GM19438 (cell line): ENCODE results near the gene CYP11A1.

Experiments used
- ATAC-seq: cut with Tn5 transposase; IDR thresholded peaks from one replicate; pipeline ENCODE4 v1.9.1; 2021; ENCODE audit warnings: low read depth; ENCODE audit not compliant: unreplicated experiment

CYP11A1 gene

GRCh38 chr15:74367296-74367854 lies at the start of gene CYP11A1:
CYP11A1 (minus strand) TSS chr15:74367646; CDS start chr15:74367585, 61 bp downstream.
- no peak for ATAC-seq

- ATAC-seq = no peak
Measured at GRCh38 chr15:74417225-74417624, 49.8 kb upstream of the CYP11A1 start.

GRCh38 chr15:74415966-74416916 lies 48.8 kb upstream of the CYP11A1 start:
- no peak for ATAC-seq

GRCh38 chr15:74414603-74415338 lies 47.3 kb upstream of the CYP11A1 start:
- no peak for ATAC-seq

- no peak for ATAC-seq
Measured at GRCh38 chr15:74414081-74414580, 46.7 kb upstream of the CYP11A1 start.

- no peak for ATAC-seq
Measured at GRCh38 chr15:74413350-74414080, 46.1 kb upstream of the CYP11A1 start.

- ATAC-seq = no peak
Measured at GRCh38 chr15:74412159-74412558, 44.7 kb upstream of the CYP11A1 start.

- no peak for ATAC-seq
Measured at GRCh38 chr15:74411686-74412085, 44.2 kb upstream of the CYP11A1 start.

GRCh38 chr15:74410502-74410901 lies 43.1 kb upstream of the CYP11A1 start:
- ATAC-seq = no peak

- ATAC-seq = no peak
Measured at GRCh38 chr15:74409225-74409624, 41.8 kb upstream of the CYP11A1 start.

- ATAC-seq = no peak
Measured at GRCh38 chr15:74408815-74409214, 41.4 kb upstream of the CYP11A1 start.

- ATAC-seq = no peak
Measured at GRCh38 chr15:74408385-74408784, 40.9 kb upstream of the CYP11A1 start.

- ATAC-seq = no peak
Measured at GRCh38 chr15:74406992-74407705, 39.7 kb upstream of the CYP11A1 start.

- ATAC-seq = no peak
Measured at GRCh38 chr15:74406517-74406916, 39.1 kb upstream of the CYP11A1 start.

- no peak for ATAC-seq
Measured at GRCh38 chr15:74405823-74406222, 38.4 kb upstream of the CYP11A1 start.

- ATAC-seq = peak; percentile 30
Measured at GRCh38 chr15:74403991-74404563, 36.6 kb upstream of the CYP11A1 start.

GRCh38 chr15:74403588-74403919 lies 36.1 kb upstream of the CYP11A1 start:
- ATAC-seq = peak; percentile 15

GRCh38 chr15:74402873-74403587 lies 35.6 kb upstream of the CYP11A1 start:
- ATAC-seq = peak; percentile 23

GRCh38 chr15:74402337-74402841 lies 34.9 kb upstream of the CYP11A1 start:
- no peak for ATAC-seq
